Measurements from ENCODE around the gene NMNAT3.

The NMNAT3 gene

DNA sequence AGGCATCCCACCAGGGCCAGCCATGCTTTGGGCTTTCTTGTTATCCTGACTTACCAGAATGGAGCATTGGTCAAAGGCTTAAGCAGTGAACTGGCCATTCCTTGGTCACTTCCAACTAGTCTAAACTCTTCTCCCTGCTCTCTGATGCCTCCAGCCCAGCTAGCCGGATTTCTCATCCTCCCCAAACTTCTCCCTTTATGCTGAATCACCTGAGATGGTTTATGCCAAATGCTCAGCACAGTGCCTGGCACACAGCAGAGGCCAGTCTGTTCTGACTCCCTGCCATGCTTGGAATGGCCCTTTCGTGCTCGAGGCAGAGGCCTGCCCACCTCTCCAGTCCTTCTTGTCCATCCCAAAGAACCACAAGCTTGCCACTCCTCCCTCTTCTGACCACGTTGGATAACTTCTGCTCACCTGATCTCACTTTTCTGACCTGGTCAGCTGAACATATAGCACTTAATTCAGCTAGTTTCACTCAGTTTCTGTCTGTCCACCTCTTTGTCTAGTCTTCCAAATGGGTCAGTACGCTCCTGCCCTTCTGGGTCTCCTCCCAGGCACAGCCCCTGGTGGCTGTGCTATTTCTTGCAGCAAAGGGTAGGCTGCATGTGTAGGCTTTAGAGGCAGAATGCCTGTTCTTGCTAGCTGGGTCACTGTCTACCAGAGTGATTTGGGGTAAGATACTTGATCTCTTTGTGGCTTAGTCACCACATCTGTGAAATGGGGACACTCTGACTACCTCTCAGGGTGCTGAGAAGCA lies 136.1 kb downstream of the NMNAT3 start:
- no peak for DNase-seq (ENCODE audit: low read depth)

DNA sequence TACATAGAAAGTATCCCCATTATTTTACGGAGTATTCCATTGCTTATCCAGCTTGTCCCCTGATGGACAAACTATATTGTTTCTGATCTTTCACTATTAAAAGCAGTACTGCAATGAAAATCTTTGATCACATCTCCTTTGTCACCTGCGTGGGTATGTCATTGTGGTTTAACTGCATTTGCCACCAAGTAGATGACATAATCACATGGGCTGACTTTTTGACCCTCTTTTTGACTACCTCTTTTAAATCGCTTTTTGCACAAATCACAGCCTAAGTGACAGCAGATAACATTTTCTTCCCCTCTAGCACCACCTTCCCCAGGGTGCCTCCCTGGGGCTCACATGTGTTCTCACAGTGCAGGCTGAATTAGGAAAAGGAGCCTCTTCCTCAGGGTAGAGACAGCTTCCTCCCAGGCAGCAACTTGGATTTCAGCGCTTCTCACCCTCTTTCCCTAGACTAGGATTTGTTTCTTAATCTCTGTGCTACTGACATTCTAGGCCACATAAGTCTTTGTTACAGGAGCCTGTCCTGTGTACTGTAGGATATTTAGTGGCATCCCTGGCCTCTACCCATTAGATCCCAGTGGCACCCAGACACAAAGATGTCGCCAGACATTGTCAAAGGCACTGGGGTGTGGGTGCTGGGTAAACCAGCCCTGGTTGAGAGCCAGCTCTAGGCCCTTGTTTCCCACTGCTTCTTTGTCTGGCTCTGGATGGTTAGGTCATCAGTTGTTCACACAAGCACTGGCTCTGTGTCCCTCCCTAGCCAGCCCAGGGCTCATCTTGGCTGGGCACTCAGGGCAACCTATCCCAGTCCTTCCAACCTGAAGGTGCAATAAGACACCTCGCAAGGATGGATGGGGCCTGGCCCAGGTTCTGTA lies 136.9 kb downstream of the NMNAT3 start:
- DNase-seq (ENCODE audit: low read depth), result no peak

DNA sequence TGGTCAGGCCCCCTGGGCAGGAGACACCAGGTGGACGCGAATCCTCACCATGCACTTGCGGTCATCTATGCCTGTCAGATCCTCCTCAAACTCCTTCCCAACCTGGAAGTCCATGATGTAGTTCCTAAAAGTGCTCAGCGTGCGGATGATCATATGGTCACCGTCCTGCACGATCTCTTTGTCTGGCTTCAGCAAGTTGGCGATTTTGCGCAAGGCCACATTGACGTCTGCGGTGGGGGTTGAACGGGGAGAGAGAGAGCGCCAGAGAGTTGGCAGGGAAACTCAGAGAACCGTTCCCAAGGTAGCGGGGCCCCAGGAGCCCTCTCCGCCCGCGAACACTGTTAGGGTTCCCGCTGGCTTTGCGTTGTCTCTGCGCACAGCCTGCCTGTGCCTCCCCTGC lies 139.0 kb downstream of the NMNAT3 start:
- no peak for DNase-seq (ENCODE audit: low read depth)

DNA sequence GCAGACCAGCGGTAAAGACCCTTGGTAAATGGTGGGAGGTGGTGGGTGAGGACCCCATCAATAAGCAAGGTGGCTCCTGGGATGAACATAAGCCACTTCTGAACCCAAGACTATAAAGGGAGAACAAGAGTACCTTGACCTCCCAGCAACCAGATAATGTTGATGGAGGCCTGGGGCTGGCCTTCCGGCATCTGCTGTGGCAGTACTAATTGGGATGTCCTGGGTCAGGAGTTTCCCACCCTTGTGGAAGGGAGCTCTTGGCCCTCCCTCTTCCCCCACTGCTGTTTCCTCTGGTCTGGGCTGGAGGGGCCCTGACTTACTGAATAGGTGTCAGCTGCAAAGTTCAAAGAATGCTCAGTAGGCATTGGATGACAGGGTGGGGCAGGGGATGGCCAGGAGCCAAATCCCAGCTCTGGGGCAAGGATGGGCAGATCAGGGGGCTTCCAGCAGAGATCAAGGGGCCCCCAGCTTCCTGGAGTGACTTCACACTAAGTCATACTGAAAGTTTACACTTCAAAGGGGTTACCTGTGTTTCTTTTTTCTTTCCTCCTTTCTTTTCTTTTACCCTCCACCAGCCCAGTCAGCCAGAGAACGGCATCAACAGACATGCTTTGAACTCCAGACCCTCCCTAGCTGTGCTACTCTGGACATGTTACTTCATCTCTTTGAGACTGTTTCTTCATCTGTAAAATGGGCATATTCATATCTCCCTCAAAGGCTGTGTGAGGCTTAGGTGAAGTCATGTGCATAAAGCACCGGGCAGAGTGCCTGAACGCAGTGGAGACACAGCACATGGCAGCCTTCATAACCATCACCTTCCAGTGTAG lies 139.8 kb downstream of the NMNAT3 start:
- DNase-seq (ENCODE audit: low read depth), result no peak

DNA sequence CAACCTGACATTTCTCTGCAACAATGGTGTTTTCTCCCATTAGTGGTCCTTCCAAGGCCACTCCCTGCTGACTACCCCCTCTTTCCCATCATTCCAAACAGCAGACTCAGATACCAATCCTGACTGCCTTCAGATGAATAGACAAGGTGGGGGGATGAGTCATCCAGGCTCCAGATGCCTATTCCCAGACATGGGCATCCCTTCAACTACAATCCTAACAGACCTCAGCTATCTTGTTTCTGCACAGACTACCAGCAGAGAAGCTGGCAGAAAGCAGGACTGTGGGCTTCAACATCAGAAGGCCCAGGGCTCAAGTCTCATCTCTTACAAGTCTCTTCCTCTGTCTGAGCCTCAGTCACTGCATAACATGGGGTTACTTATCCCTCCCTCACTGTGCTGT lies 140.4 kb downstream of the NMNAT3 start:
- no peak for DNase-seq (ENCODE audit: low read depth)

DNA sequence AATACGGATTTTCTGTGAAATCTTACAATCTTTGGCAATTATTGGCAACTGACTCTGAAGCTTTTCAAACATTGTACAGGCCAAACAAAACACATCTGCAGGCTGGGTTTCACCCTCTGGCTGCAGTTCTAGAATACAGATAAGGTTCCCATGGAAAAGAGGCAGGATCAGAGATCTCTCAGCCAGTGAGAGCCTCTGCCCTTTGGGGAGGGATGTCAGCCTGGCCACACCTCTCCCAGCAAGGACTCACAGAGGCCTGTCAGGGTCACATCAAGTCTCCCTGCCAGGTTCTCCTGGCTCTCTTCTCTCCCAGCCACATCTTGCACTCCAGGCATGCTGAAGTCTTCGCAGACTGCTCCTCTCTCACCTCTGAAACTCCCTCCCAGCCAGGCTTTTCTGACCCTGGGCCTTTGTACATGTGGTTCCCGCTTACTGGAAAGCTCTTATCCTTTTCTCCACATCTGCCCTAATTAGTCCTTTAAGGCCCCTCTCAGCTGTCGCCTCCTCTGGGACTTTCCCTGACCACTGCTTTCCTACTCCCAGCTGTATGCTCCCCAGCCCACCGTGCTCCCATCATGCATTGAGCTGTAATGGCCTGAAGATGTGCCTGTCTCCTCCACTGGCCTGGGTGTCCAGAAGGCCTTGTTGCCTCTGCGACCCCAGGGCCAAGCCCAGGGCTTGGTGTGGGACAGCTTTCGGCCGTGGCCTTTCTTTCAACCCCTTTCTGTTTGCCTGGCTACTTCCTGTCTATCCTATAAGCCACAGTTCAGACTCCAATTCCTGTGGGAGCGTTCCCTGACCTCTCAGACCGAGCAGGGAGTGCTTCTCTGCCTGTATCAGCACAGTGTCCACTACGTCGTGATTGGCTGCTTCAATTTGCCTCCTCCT lies 142.5 kb downstream of the NMNAT3 start:
- no peak for DNase-seq (ENCODE audit: low read depth)

DNA sequence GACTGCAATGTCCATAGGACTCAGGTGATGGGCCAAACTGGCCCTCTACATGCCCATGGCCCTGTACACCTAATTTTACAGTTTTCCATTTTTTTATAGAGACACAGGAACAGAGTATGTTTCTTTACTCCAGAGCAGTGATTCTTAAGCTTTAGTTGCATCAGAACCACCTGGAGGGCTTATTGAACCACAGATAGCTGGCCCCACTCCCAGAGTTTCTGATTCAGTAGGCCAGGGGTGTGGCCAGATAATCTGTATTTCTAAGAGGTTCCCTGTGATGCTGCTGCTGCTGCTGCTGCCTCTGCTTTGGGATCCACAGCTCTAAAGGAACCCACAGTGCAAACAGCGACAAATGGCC lies 143.3 kb downstream of the NMNAT3 start:
- no peak for DNase-seq (ENCODE audit: low read depth)

DNA sequence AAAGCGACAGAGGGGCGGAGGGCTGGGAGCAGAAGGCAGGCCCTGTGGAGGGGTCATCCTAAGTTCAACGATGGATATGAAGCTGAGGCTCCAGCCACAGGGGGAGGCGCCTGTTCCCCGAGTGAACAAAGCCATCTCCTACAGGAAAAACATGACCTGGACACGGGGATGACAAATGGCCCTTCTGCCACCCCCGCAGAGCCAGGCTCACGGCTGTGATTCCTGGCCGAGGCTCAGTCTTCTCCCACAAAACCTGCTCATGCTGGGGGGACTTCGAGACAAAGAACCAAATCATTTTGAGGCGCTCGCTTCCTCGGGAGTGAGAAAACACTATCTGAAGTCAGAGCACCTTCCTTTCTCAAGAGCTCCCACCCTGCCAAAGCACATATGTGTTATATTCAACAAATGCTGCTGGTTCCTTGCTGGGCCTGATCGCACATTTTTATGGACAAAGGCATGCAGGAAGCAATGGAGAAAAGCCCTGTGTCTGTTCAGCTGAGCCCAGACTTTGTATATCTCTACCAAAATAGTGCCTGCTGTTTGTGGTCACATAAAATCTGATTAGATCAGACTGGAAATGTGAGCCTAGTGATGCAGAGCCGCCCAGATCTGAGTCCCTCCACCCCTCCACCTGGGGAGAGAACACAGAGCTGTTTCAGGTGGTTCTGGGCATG lies 143.9 kb downstream of the NMNAT3 start:
- no peak for DNase-seq (ENCODE audit: low read depth)

DNA sequence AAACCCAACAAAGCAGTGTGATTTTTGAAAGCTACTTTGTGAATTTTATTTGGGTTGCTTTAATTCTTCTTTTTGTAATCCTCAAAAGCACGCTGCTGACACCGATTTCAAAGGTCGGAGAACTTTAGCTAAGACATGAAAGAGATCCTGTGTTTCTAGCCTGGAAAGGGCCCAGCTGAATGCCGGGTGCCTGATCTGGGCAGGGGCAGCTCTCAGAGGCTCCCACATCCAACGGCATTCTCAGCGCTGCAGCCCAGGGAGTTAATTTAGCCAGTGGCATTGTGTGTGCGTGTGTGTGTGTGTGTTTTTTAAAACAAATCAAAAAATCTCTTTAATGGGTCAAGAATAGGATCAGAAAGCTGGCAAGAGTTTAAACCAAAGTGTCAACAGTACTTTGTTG lies 144.8 kb downstream of the NMNAT3 start:
- no peak for DNase-seq (ENCODE audit: low read depth)

DNA sequence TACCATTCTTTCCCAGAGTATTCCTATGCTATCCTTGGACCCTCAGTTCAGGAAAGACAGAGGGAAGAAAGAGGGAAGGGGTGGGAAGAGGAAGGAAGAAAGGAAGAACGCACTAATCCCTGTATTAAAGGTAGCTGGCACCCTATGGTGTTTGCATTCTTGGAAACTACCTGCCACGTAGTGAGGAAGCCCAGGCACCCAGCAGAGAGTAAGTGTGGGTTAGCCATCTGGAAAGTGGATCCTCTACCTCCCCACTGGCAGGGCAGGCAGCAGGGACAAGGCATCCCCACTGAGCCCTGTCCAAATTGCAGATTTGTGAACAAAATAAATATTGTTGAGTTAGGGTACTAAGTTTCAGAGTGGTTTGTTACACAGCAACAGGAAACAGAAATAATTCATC lies 147.1 kb downstream of the NMNAT3 start:
- DNase-seq (ENCODE audit: low read depth), result no peak

DNA sequence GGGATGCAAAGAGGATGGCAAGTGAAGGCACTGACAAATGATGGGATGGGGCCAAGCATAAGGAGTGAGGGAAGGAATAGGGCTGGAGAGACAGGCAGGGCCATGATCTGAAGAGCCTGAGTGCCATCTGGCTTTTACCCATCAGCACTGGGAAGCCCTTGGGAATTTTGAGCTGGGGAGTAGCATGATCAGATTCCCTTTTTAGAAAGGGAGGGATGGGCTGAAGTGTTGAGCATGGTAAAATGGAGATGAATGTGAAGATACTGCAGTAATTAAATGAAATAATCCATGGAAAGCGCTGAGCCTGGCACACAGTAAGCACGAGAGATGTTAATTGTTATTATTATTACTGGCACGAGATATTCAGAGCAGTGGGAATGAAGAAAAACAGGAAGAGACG lies 148.1 kb downstream of the NMNAT3 start:
- no peak for DNase-seq (ENCODE audit: low read depth)

DNA sequence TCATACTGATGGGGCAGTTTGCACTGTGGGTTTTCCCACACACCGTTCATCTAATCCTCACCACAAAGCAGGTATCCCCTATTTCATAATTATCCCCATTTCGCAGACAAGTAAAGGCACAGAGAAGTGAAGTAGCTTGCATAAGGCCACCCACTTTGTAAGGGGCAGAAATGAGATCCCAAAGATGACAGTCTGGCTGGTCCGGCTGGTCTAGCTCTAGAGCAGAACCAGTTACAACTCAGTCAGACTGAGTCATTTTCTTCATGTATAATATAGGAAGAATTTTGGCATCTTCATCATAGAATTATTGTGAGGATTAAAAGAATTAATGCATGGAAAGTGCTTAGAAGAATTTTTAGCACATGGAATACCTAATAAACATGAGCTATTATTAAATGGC lies 148.8 kb downstream of the NMNAT3 start:
- DNase-seq (ENCODE audit: low read depth), result no peak

DNA sequence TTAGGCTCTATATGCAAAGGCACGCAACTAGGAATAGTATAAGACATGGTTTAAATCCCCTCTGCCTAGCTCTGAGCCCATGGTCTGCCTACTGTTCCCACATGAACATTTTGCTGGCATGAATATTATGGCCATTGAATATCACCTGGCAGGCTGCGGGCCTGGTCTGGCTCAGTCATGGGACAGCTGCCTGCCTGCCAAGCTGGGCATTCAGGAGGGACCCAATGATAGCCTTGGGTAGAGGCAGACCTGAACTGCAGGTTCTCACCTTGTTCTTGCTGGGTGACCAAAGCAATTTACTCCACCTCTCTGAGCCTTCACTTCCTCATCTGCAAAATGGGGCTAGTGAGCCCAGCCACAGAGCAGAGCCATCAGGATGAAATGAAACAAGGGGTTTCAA lies 149.5 kb downstream of the NMNAT3 start:
- DNase-seq (ENCODE audit: low read depth), result no peak

DNA sequence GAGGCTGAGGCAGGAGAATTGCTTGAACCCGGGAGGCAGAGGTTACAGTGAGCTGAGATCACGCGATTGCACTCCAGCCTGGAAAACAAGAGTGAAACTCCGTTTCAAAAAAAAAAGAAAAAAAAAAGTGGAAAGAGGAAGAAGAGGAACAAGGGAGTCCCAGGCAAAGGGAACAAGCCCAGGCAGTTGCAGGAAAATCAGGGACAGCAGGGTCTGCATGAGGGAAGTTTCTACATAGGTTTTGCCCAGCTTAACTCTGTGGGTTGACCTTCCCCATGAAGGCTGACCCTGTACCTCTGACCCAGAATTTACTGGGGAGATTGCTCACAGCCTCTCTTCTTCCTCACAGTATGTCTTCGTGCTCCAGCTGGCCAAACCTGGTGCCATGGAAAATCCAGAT lies 150.5 kb downstream of the NMNAT3 start:
- no peak for DNase-seq (ENCODE audit: low read depth)

DNA sequence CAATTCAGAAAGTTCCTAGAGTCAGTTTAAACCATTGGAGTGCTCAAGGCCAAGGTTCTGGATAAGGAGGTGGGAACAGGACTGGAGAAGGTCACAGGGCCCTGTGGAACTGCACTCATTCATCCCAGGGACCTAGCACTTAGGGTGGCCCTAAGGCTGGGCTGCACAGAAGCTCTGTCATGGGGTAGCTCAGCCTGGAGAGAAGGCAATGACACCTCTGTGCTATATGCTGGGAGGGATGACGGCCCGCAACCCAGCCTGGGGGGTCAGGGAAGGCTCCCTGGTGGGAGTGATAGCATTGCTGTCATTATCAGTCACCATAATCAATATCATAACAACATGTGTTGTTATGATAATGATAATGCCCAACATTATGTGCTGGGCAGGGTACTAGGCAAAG lies 151.6 kb downstream of the NMNAT3 start:
- DNase-seq (ENCODE audit: low read depth), result no peak

DNA sequence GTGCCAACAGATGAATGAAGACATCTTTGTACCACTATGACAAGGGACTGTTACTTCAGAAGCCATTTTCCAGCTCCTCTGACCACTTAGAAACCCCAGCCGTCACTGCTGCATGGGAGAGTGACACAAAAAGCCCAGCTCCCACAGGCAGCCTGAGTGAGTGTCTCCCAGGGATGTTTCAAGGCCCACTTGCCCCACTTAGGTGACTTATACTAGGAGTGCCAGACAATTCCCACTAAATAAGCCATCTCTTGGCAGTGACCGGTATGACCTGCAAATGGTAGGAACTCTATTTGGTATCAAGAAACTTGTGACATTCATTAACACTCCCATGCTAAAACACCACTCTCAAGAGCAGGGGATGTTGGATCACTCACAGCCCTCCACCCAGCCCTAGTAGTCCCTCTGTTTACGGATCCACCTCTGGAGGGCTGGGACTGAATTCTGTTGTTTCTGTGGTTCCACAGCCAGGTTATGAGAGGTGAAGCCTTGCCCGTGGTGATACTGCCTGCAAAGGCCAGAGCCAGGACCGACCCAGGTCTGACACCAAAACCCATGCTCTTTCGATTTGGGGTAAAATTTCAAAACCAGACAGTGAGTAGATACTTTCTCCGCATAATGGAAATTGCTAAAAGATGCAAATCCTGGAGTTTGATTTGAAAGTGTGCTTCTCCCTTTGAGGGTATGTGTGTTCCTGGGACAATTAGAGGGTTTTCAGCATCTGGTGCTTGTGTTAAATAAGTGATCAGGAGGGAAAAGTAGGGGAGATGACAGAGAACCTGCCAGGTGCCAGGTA lies 152.7 kb downstream of the NMNAT3 start:
- no peak for DNase-seq (ENCODE audit: low read depth)

DNA sequence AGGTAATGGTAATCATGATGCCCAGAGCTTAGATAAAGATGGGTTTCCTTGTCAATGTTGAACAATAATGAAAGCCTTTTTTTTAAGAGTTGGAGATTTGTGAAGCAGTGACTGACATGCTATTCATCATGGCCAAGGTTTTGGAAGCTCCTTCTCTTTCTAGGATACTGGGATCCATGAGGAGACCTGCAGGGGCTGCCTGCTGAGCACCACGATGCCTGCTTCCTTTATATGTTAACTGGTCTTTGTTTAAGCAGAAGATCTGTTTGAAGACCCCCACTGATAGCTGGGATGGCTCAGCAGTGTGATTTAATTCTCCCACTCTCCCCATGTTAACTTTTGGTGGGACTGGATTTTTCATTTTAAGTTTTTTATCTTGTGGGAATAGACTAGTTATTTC lies 154.1 kb downstream of the NMNAT3 start:
- DNase-seq (ENCODE audit: low read depth), result no peak

DNA sequence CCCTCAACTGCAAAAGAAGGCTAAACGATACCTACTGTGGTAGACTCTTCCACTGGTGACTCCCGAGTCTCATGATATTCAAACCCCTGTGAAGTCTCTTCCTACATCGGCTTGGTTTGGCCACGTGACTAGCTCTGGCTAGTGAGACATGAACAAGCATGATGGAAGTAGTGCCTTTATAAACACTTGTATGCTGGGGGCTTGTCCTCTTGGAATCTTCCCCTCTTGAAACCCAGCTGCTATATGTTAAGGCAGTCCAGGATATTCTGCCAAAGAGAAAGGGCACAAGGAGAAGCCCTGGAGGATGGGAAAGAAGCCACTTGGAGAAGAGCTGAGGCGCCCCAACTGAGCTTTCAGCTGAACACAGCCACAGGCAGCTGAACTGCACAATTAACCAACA lies 154.6 kb downstream of the NMNAT3 start:
- no peak for DNase-seq (ENCODE audit: low read depth)

DNA sequence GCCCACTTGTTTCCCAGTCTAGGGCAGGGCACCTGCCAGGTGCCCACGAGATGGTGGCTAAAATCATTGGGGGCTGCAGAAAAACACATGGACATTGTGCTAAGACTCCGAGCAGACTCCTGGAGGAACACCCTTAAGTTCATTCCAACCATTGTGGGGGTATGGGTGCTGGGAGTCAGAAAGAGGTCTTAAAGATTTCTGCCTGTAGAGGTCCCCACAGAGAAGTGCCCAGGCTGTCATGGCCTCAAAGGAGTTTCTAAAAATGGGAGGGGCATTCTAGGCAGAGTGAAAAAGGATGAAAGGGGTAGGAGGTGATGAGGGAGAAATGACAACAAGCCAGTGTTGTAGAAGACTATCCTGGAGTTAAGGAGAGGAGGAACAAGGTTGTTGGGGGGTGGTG lies 155.4 kb downstream of the NMNAT3 start:
- no peak for DNase-seq (ENCODE audit: low read depth)

DNA sequence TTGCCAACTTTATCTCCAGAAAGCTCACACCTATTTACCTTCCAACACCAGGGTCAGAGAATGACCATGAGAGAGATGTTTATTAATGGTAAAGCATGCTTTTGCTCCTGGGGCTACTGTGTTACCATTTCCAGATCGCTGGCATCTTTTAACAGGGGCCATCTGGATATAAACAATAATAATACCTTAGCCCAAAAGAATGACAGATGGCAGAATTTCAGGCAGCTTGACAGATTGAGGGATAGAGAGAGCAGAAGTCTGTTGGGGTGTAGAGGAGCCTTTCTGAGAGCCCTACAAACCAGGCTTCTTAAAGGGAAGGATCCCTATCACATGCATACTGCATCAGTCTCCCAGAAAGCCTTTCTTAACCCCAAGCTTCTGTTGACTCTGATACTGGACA lies 156.0 kb downstream of the NMNAT3 start:
- no peak for DNase-seq (ENCODE audit: low read depth)

Measured in T follicular helper cell (primary cell).